ENCODE measurements around the gene LRMDA. TPM values are rescaled to one million over a fixed set of nuclear protein-coding genes. Genes with fewer than 3 reads are reported as not detected.

The LRMDA gene
- total and polyA plus RNA-seq, 2 of the 8 experiments (the other 6 are each of a cell fraction or from before 2014, with no cell fraction given), result 0.86 to 2.8 TPM

GRCh38 chr10:76198287-76199035 is 767.0 kb downstream of the LRMDA start:
- no peak overlapping the region for H4K5ac ChIP-seq (ENCODE audit: insufficient read length, low read depth, low read length)
- no peak overlapping the region for H4K8ac ChIP-seq (ENCODE audit: extremely low read depth, insufficient read depth, low read length)
- no peak overlapping the region for H2BK5ac ChIP-seq (ENCODE audit: low read depth, low read length)
- no peak overlapping the region for H3K27ac ChIP-seq (ENCODE audit: low read depth, low read length)
- no peak overlapping the region for H3K14ac ChIP-seq (ENCODE audit: insufficient read length)
- H2BK15ac ChIP-seq (ENCODE audit: low read length), result no peak overlapping the region
- ChIA-PET POLR2A (ENCODE audit: partially characterized antibody) (no interaction called here), CTCF (ENCODE audit: partially characterized antibody) (no interaction called here)
- H2BK120ac ChIP-seq (replicated peaks; ENCODE audit: low read depth, low read length), result no peak overlapping the region
- H3K4me3 ChIP-seq (ENCODE audit: extremely low read depth in 1 of 4, insufficient read depth in 2 of 4, low read depth in 3 of 4, low read length in 4 of 4), result no peak overlapping the region
- no peak overlapping the region for H3K4me2 ChIP-seq (ENCODE audit: insufficient read depth in 1 of 2, low read depth in 2 of 2, low read length in 2 of 2)
- peaks cover 0 to 11% (median 1%) of the 10 kb centered on the region in 4 experiments; a peak in 3 of 7 replicates for H3K4me1 ChIP-seq (replicated peaks in 1 of 4; ENCODE audit: control insufficient read depth in 3 of 4, insufficient read depth in 4 of 4, low read length in 3 of 4)
- 96% methylated on average over 4 of the region's 4 CpGs; no CpG with 5 or more reads in 1 of the 2 experiments for WGBS, 2 experiments (ENCODE audit: extremely low coverage in 1 of 2, insufficient coverage in 1 of 2, insufficient read length in 1 of 2, insufficient replicate concordance in 2 of 2, low coverage in 1 of 2, low lambda C conversion rate in 2 of 2, missing lambda C conversion rate in 1 of 2)
- no peak overlapping the region for H2BK12ac ChIP-seq (ENCODE audit: low read depth, low read length)
- no peak for DNase-seq (ENCODE audit: low read depth in 1 of 2, low spot score in 2 of 2)
- no peak overlapping the region for H2BK20ac ChIP-seq (ENCODE audit: low read length)
- no peak overlapping the region for H3K9ac ChIP-seq (replicated peaks in 1 of 4; ENCODE audit: extremely low read depth in 1 of 4, low read depth in 3 of 4, low read length in 3 of 4)
- H2AK5ac ChIP-seq (ENCODE audit: low read depth, low read length), result no peak overlapping the region
- H3K79me1 ChIP-seq (ENCODE audit: low read depth, low read length), result no peaks in the 10 kb centered on the region
- no peak overlapping the region for H3K4ac ChIP-seq (replicated peaks; ENCODE audit: insufficient read length, low read depth, low read length)
- H3K27me3 ChIP-seq (replicated peaks in 1 of 4; ENCODE audit: control insufficient read depth in 3 of 4, extremely low read depth in 1 of 4, insufficient read depth in 3 of 4, low read length in 3 of 4), result no peaks in the 10 kb centered on the region
- no peak overlapping the region for H3K56ac ChIP-seq (replicated peaks; ENCODE audit: insufficient read length, low read depth, low read length)
- H3K23me2 ChIP-seq (ENCODE audit: low read depth, low read length), result no peaks in the 10 kb centered on the region
- H3K9me3 ChIP-seq (ENCODE audit: insufficient read depth in 2 of 2, low read depth in 1 of 2, low read length in 1 of 2), result no peaks in the 10 kb centered on the region
- FAIRE-seq, result no peak
- H2AFZ ChIP-seq (ENCODE audit: low read length), result no peak overlapping the region
- no peak overlapping the region for H3K18ac ChIP-seq (ENCODE audit: extremely low read depth, low read length)
- H4K20me1 ChIP-seq (replicated peaks in 1 of 2; ENCODE audit: control insufficient read depth in 1 of 2, insufficient read depth in 2 of 2, low read length in 2 of 2), result no peaks in the 10 kb centered on the region
- no peak overlapping the region for H3K23ac ChIP-seq (ENCODE audit: insufficient read length)
- no peaks in the 10 kb centered on the region for H3K36me3 ChIP-seq (ENCODE audit: control insufficient read depth in 2 of 4, insufficient read depth in 4 of 4, low read length in 3 of 4)
- no peaks in the 10 kb centered on the region for H3K79me2 ChIP-seq (ENCODE audit: control insufficient read depth in 1 of 2, insufficient read depth in 2 of 2, low read length in 2 of 2)
- no peak overlapping the region for H4K91ac ChIP-seq (replicated peaks; ENCODE audit: insufficient read length, low read length)
- no peak for TF ChIP-seq CBX5 (IDR thresholded peaks at IDR 0.05; ENCODE audit: low read depth, low read length)
- no peak for TF ChIP-seq GABPA (IDR thresholded peaks at IDR 0.05; ENCODE audit: borderline replicate concordance, insufficient read depth, low read length)
- no peak for TF ChIP-seq CHD1 (IDR thresholded peaks at IDR 0.05; ENCODE audit: low read depth, low read length)
- TF ChIP-seq CEBPB (IDR thresholded peaks at IDR 0.05; ENCODE audit: low read depth, low read length), result no peak
- no peak for TF ChIP-seq FOSL1 (IDR thresholded peaks at IDR 0.05; ENCODE audit: insufficient read depth, low read depth, low read length)
- no peak for TF ChIP-seq KDM5A (IDR thresholded peaks at IDR 0.05; ENCODE audit: low read length)
- TF ChIP-seq SP4 (IDR thresholded peaks at IDR 0.05; ENCODE audit: low read length), result no peak
- TF ChIP-seq GTF2F1 (IDR thresholded peaks at IDR 0.05; ENCODE audit: borderline replicate concordance, low read depth, low read length), result no peak
- no peak for TF ChIP-seq POLR2A (IDR thresholded peaks at IDR 0.05; ENCODE audit: control extremely low read depth in 1 of 2, low read depth in 2 of 2, low read length in 2 of 2)
- no peak for TF ChIP-seq SIN3A (conservative IDR thresholded peaks at IDR 0.05 in 1 of 2, IDR thresholded peaks at IDR 0.05 in 1 of 2; ENCODE audit: low read depth in 1 of 2, low read length in 2 of 2)
- no peak for TF ChIP-seq E2F6 (IDR thresholded peaks at IDR 0.05)
